NCI-H2196 (cell line): ENCODE results near the gene EZH1.
"Not testable (repeated sequence)": the region's sequence is repeated elsewhere in the genome, so short reads cannot be mapped to it uniquely, and the experiment has no call there.

Source experiments
- DNase-seq: peaks from one replicate; lab custom pipeline; 2025; ENCODE audit not compliant: unreplicated experiment; lab: John Stamatoyannopoulos, UW

EZH1 gene

DNA sequence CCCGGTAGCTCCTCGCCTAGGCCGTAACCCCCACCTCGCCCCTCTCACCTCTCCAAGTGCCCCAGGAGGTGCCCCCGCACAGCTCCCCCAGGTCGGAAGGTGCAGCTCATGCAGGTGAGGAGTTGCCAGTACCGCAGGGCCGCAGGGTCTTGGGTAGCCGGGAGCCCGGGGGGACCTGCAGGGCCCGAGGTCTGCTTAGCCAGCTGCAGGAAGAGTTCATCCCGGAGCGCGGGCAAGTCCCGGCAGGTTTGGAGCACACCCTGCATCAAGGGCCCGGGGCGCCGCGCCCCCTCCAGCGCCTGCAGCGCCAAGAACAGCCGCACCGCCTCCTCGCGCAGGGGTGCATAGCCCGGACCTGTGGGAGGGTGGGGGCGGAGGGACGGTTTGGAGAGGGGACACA is 72.8 kb downstream of the EZH1 start:
- DNase-seq = no peak

DNA sequence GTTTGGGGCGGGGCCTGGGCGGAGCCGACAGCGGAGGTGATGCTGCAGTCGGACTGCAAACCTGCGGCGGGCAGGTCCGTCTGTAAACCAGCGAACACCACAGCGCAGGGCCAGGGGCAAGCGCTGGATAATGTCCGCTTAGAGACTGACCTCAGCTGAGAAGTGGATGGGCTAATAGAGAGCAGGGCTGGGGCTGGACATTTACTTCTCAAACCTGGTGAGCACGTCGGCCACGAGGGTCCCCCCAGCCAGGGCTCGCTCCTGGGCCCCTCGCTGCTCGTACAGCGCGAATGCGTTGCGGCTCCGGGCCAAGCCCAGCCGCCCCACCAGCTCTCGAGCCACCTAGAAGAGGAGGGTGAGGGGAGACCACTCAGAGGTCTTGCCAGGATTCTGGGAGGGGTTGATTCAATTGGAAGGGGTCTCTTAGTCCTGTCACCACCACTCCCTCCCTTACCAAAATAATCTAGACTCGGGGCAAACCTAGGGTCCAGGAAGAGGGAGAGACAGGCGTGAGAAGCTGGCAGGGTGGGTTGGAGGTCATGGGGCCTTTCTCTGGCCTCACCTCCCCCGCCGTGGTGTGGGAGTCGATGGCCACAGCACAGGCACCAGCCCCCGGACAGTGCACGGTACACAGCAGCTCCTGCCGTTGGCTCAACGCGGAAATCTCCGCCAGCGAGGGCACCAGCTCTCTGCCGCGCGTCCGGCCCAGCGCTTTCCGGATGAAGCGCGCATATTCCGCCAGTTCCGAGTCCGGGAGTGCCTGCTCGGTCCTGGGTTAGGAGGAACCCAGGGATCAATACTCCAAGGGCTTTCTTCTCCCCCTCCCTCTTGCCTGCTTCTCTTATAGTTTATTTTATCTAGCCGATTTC is 73.8 kb downstream of the EZH1 start:
- no peak for DNase-seq

DNA sequence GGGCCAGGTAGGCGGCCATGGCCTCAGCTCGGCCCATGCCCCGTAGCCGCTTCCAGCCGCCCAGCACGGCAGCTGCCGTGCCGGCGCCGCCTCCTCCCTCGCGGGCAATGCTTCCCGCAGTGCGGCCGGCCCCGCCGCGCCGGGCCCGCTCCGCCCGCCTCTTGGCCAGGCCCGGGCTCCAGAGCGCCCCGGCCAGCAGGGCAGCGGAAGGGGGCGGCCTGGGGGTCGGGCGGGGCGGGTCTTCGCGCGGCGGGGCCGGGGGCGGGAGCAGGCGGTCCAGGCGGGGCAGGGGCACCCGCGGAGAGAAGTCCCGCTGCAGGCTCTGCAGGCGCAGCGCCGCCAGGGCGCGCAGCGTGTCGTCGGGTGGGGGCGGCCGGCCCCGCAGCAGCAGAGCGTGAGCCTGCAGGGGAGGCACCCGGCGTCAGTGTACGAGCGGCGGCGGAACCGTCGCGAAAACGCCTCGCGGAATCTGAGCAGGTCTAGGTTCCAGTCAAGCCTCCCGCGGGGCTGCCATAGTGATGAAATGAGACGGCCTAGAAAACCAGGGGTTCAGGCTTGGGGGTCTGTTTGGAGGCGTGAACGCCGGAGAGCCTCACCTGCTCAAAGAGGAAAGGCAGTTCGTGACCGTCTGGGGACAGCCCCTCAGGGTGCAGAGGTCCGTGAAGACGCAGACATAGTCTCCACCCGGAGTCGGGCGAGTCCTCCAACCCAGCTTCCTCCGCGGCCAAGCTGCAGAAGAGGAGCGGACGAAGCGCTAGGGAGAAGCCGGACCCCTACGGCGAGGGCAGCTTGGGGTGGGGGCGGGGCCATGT is 74.7 kb downstream of the EZH1 start:
- no peak for DNase-seq

DNA sequence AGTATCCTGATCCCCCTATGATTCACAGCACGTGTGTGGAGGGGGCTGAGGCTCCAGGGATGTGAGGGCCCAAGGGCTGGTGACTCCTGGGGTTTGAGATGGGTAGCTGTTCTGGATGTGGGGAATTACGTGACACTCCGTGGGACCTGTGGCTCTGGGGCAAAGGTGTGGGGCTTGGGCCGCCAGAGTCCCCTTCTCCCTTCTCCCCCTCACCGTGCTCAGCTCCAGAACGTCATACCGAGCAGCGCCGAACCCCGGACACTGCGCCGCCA is 75.2 kb downstream of the EZH1 start:
- no peak for DNase-seq

DNA sequence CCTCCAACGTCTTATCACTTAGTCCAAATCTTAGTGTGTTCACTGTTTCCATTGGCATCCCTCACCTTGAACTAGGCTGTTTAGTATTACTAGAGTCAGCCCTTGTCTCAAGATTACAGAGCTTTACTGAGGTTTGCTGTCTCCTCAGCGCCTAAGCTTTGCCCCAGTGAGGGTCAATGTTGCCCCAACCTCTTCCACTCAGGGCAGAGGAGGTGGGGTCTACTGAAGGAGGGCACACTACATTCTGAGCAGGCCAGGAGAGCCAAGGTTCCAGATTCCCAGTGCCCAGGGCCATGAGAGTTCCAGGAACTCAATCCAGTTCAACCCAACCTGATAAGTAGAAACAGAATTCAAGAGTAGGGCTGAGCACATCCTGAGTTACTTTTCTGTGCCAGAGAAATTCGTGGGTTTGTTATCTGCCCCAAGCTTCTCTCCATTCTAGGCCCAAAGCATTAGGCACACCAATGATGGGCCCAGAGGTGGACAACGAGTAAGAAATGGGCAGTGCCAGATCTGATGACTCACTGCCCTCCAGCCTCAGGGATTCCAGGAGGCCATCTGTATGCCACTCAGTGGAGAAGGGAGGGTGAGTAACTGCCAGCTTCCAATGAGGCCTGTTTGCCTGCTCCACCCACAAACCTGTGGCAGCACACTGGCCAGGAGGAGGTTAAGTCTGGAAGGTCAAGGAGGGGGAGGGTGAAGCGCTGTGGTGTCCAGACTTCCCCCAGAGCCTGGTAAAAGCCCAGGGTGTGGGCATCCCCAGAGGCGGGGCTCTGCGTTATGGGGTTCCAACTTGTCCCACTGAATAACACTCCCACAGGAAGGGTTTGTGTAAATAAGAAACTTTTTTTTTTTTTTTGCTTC is 77.5 kb downstream of the EZH1 start:
- DNase-seq = peak; percentile 67

DNA sequence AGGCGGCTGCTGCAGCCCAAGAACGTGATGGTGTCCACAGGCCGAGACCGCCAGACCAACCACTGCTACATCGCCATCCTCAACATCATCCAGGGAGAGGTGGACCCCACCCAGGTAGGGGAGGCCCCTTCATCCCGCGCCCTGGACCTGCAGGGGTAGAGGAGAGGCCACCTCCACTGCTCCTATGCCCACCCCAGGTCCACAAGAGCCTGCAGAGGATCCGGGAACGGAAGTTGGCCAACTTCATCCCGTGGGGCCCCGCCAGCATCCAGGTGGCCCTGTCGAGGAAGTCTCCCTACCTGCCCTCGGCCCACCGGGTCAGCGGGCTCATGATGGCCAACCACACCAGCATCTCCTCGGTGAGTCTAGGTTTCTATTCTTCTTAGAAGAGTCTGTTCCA is 78.7 kb downstream of the EZH1 start:
- DNase-seq = not testable (repeated sequence)

DNA sequence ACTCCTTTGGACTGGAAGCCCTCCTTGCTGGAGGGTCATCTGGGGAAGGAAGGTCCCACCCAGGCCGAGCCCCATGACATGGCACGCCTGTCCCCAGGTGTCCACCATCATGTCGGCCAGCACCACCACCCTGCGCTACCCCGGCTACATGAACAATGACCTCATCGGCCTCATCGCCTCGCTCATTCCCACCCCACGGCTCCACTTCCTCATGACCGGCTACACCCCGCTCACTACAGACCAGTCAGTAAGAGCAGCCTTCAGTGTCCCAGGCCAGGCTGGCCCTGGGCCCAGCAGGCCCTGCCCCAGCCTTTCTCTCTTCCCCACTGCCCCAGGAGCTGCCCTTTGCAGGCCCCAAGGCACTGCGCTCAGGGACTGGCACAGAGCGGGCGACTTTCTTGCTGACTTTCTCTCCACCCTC is 79.2 kb downstream of the EZH1 start:
- no peak for DNase-seq

DNA sequence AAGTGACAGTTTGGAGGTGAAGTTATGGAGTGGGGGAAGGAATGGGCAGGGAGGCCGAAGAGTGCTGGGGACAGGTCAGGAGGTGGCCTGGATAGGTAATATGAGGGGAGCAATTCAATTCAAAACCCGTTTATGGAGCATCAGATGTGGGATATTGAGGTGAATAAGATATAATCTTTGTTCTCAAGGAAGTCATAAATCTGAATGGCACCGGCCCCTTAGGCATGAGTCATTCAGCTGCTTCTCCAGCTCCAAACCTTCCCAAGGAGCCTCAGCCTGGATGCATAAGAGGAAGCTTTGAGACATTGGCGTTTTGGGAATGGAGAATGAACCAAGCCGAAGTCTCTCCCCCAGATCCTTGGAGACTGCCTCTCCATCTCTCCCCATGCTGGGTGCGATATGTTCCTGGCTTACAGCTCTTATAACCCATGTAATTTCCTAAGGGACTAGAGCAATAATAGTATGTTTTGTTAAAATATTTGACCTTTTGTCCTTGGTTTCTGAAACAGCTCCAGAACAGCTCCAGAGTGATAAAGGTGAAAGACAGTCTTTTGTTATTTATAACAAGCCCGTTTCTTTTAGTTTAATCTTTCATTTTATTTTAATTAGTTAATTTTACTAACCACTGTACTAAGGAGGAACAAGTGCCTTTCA is 84.0 kb downstream of the EZH1 start:
- DNase-seq = no peak

DNA sequence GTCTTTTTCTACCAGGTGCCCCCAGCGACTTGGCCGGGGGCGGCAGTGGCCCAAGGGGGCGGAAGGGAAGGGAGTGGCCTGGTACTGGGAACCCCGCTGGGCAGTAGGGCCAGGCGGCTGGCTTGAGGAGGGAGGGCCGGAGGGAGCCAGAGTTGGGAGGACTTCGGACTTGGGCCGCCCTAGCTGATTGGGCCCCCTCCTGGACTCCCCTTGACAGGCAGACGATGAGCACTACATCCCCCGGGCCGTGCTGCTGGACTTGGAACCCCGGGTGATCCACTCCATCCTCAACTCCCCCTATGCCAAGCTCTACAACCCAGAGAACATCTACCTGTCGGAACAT is 84.9 kb downstream of the EZH1 start:
- DNase-seq = not testable (repeated sequence)

DNA sequence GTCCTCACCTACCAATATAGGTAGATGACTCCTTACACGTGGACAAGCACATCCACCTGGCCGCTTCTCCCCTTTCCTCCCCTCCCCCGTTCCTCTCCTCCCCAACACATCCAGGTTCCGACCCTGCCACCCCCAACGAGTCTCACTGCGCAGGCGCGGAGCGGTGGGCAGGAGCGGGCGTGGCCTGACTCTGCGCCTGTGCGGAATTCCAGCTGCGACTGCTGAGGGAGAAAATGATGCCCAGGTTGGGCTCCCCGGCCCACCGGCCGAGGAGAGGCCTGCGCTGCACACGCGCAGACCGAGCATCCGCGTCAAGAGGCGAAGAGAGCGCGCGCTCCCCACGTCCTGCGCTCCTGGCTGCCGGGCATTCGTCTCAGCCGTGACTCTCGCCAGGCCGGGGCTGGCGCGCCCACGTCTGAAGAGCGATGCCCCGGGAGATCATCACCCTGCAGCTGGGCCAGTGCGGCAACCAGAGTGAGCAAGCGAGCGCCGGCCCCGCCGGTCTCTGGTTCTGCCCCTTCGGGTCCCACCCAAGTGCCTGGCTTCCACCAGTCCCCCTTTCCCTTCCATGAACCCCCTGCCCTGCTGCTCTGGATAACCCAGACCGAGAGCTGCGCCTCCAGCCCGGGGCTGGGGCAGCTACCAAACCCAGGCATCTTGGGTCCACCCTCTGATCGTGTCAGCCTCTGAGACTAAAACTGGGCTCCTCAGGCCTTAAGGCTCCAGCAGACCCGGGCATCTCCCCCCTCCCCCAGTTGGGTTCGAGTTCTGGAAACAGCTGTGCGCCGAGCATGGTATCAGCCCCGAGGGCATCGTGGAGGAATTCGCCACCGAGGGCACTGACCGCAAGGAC is 85.5 kb downstream of the EZH1 start, which contains the start of gene TUBG2:
TSS of gene TUBG2 (plus strand) at position 206 of the 853 bp plus-strand sequence. CDS start at position 426, 220 bp downstream.
- DNase-seq = peak; percentile 84

DNA sequence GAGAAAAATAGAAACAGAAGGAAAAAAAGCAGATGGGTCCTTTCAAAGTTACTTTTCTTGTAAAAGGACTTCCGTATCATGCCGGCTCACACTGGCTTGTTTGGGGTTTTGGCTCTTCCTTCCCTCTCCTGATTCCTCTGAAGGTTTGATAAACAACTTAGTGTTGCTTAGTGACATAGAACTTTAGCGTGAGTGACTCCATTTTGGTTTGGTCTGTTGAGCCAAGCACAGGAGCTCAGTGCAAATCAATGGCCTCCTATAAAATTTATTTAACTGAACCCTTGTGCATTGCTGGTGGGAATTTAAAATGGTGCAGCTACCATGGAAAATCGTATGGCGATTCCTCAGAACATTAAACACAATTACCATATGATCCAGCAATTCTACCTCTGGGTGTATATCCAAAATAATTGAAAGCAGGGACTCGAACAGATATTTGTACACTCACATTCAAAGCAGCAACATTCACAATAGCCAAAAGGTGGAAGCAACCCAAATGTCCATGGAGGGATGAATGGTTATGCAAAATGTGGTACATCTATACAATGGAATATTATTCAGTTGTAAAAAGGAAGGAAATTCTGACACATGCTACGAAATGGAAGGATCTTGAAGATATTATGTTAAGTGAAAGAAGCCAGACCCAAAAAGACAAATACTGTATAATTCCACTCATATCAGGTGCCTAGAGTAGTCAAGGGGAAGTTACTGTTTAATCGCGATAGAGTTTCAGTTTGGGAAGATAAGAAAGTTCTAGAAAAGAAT is 86.8 kb downstream of the EZH1 start:
- no peak for DNase-seq

DNA sequence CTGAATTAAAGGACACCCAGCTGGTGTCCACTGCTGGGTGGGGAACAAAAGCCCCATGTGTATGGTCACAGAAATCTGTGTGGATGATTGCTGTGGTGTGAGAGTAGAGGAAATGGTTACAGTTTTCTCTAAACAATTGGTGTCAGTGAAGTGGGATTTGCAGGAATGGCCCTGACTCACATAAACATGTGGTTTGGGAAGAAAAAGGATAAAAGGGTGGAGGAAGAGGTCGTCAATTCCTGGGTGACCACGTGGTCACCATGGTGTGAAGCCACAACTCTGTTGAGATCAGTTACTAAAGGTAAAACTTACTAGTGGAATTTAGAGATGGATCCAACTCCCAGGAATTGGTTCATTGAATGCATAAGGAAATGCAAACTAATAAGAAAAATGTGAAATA is 89.3 kb downstream of the EZH1 start:
- no peak for DNase-seq

DNA sequence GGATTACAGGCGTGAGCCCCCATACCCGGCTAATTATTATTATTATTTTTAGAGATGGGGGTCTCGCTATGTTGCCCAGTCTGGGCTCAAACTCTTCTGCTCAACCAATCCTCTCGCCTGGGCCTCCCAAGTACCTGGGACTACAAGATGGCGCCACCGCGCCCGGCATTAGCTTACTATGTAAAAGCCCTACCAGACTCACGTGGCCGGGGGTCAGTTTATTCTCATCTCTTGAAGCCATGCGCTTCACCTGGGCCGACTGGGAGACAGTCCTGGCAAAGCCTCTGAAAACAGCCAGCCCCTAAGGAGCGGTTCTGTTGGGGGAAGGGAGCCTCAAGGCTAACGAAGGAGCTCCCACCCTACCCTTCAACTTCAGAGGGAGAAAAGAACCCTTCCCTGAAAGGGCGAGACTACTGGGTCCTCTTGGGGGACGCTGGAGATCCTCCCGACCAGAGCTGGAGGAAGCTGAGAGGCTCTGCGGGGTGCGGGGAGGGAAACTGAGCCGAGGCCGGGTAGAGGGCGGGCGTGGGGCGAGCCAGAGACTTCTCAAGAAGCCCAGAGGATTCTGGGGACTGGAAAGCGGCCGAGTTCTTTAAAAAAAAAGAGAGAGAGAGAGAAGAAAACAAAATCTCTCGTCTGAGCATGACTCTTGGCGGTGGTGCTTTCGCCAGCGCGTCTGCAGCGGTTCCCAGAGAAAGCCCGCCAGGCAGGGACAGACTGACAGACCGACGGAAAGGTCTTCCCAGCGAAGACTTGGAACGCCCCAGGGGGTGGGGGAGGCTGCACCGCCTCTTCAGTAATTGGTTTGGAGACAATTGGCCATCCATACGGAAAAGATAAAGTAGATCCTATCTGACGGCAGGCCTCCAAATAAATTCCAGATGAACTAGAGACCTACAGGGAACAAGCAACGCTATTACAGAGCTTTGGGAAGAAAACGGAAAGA is 91.4 kb downstream of the EZH1 start:
- DNase-seq = no peak

DNA sequence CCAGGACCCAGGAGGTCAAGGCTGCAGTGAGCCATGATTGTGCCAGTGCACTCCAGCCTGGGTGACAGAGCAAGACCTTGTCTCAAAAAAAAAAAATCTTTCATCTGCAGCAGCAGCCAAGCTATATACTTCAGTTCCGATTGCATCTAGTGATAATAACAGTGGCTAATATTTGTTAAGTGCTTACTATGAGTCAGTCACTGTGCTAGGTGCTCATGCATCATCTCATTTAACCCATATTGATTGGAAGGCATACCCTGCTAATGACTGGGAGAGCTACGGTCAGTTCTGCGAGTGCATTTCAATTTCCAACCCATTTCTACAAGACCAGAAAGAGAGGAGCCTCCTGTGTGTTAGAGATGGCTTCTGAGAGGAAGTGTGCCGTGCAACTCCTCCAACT is 93.4 kb downstream of the EZH1 start:
- no peak for DNase-seq
